ENCODE measurements around the gene MARCHF3. TPM values are rescaled to one million over a fixed set of nuclear protein-coding genes. Genes with fewer than 3 reads are reported as not detected.

MARCHF3 gene
- total RNA-seq, 1 donor from 2014 or later, result 1.5 TPM

GRCh38 chr5:126976520-126977172, 53.7 kb downstream of the MARCHF3 start:
- Mint-ChIP-seq H3K9me3 (ENCODE audit: low read depth) (no peaks in the 10 kb centered on the region), H3K27me3 (ENCODE audit: low read depth) (no peaks in the 10 kb centered on the region), H3K36me3 (ENCODE audit: low read depth) (no peaks in the 10 kb centered on the region), H3K4me3 (ENCODE audit: unreplicated experiment) (no peak overlapping the region), H3K27ac (ENCODE audit: unreplicated experiment) (no peak overlapping the region), H3K4me1 (ENCODE audit: low read depth) (peaks cover 3% of the 10 kb centered on the region)
- TF ChIP-seq, protein P1, sequence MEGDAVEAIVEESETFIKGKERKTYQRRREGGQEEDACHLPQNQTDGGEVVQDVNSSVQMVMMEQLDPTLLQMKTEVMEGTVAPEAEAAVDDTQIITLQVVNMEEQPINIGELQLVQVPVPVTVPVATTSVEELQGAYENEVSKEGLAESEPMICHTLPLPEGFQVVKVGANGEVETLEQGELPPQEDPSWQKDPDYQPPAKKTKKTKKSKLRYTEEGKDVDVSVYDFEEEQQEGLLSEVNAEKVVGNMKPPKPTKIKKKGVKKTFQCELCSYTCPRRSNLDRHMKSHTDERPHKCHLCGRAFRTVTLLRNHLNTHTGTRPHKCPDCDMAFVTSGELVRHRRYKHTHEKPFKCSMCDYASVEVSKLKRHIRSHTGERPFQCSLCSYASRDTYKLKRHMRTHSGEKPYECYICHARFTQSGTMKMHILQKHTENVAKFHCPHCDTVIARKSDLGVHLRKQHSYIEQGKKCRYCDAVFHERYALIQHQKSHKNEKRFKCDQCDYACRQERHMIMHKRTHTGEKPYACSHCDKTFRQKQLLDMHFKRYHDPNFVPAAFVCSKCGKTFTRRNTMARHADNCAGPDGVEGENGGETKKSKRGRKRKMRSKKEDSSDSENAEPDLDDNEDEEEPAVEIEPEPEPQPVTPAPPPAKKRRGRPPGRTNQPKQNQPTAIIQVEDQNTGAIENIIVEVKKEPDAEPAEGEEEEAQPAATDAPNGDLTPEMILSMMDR (IDR thresholded peaks at IDR 0.05), result no peak
- DNase-seq (ENCODE audit: low spot score), result no peak

DNA sequence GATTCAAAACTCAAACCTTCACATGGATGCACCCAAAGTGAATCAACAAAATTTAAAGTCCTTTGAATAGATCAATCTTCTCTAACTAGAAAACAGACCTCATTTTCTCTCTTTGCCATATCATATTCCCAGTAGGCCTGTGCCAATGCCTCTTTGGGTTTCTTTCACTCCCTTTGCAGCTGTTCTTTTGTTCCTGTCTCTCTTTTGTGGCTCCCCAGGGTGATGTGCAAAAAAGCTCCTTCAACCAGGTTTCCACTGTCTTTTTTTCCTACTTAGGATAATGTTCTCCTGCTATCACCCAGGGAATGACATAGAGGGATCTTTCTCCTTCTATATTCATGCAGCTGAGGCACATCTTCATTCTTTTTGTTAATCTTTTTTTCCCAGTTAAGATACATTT, 54.6 kb downstream of the MARCHF3 start:
- Mint-ChIP-seq H3K4me1 (ENCODE audit: low read depth) (peaks cover 7% of the 10 kb centered on the region), H3K9me3 (ENCODE audit: low read depth) (no peaks in the 10 kb centered on the region), H3K36me3 (ENCODE audit: low read depth) (no peaks in the 10 kb centered on the region), H3K27me3 (ENCODE audit: low read depth) (no peaks in the 10 kb centered on the region), H3K4me3 (ENCODE audit: unreplicated experiment) (no peak overlapping the region), H3K27ac (ENCODE audit: unreplicated experiment) (no peak overlapping the region)
- no peak for DNase-seq (ENCODE audit: low spot score)
- TF ChIP-seq, protein P1 (IDR thresholded peaks at IDR 0.05), result no peak

DNA sequence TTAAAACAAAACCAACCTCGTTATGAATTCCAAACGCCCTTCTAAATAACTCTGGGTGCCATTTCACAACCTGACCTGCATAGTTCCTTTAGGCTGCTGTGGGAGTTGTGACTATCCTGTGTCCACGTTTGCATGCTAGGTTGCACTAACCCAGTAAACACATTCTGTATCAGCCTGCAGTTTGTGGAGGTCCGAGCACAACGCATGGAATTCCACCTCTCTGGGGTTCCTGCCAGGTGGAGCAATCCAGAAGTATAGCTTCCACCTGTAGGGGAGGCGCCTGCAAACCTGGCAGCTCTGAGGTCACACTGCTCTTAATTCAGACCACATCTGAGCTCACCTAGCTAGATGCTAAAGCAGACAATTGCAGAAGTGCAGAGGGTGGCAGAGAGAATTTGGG, 57.2 kb downstream of the MARCHF3 start:
- H3K36me3 Mint-ChIP-seq (ENCODE audit: low read depth), result no peaks in the 10 kb centered on the region
- H3K27me3 Mint-ChIP-seq (ENCODE audit: low read depth), result no peaks in the 10 kb centered on the region
- H3K4me3 Mint-ChIP-seq (ENCODE audit: unreplicated experiment), result no peak overlapping the region
- no peaks in the 10 kb centered on the region for H3K9me3 Mint-ChIP-seq (ENCODE audit: low read depth)
- DNase-seq (ENCODE audit: low spot score), result no peak
- no peak overlapping the region for H3K27ac Mint-ChIP-seq (ENCODE audit: unreplicated experiment)
- peaks cover 13% of the 10 kb centered on the region for H3K4me1 Mint-ChIP-seq (ENCODE audit: low read depth)
- TF ChIP-seq, protein P1 (IDR thresholded peaks at IDR 0.05), result no peak

GRCh38 chr5:126972062-126972895, 58.1 kb downstream of the MARCHF3 start:
- Mint-ChIP-seq H3K4me1 (ENCODE audit: low read depth) (peaks cover 13% of the 10 kb centered on the region), H3K9me3 (ENCODE audit: low read depth) (no peaks in the 10 kb centered on the region), H3K4me3 (ENCODE audit: unreplicated experiment) (no peak overlapping the region), H3K27me3 (ENCODE audit: low read depth) (no peaks in the 10 kb centered on the region), H3K36me3 (ENCODE audit: low read depth) (no peaks in the 10 kb centered on the region), H3K27ac (ENCODE audit: unreplicated experiment) (peak overlapping the region; percentile 13)
- TF ChIP-seq, protein P1 (IDR thresholded peaks at IDR 0.05), result no peak
- no peak for DNase-seq (ENCODE audit: low spot score)

DNA sequence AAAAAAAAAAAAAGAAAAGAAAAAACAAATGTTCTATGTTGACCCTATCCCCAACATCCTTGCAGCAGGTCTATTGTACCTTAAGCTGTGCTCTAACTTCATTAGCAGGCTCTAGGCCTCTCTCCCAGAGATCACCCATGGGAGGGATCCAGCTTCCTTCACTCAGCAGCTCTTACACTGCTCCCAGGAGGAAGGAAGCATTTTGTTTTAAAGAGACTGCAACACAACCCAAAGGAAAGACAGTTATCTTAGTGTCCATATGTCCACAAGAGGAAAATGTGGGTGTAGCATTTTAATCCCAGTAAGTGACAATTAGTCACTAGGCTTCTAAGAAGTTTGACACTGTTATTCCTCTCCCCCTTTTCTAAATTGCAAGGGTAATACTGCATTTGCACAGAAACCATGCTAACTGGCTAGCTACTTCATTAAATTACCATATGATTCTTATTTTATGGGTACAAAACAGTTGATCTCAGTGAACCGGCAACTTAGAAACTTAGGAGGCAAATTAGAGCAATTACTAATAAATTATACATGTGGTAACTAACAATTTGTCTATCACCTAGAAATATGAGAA, 58.8 kb downstream of the MARCHF3 start:
- no peak for DNase-seq (ENCODE audit: low spot score)
- Mint-ChIP-seq H3K4me1 (ENCODE audit: low read depth) (peaks cover 13% of the 10 kb centered on the region), H3K9me3 (ENCODE audit: low read depth) (no peaks in the 10 kb centered on the region), H3K36me3 (ENCODE audit: low read depth) (no peaks in the 10 kb centered on the region), H3K27me3 (ENCODE audit: low read depth) (no peaks in the 10 kb centered on the region), H3K4me3 (ENCODE audit: unreplicated experiment) (no peak overlapping the region), H3K27ac (ENCODE audit: unreplicated experiment) (no peak overlapping the region)
- TF ChIP-seq, protein P1 (IDR thresholded peaks at IDR 0.05), result no peak

Measured in chondrocyte (in vitro differentiated cells).